H9 (cell line): ENCODE measurements around the gene SCD5. TPM values are rescaled to one million over a fixed set of nuclear protein-coding genes. Genes with fewer than 3 reads are reported as not detected.

Experiments used
- DNase-seq: peaks from one replicate; pipeline ENCODE4 v3.0.0-alpha.2; 2017
- H2AFZ ChIP-seq: one replicate; pipeline ENCODE4 v1.6.1; 2013; ENCODE audit warnings: mild to moderate bottlenecking, low read length, control low read depth, moderate library complexity
- H2AK5ac ChIP-seq: 2 replicates; pipeline ENCODE4 v1.6.1; 2013; ENCODE audit warnings: low read length, control low read depth, mixed read lengths; ENCODE audit not compliant: insufficient read length
- H2BK120ac ChIP-seq: one replicate; pipeline ENCODE4 v1.6.1; 2013; ENCODE audit warnings: low read depth, mild to moderate bottlenecking, low read length, control low read depth, inconsistent platforms; ENCODE audit not compliant: poor library complexity, severe bottlenecking
- H2BK12ac ChIP-seq: 2 replicates; pipeline ENCODE4 v1.6.1; 2013; ENCODE audit warnings: low read length, control low read depth, mixed read lengths, low read depth; ENCODE audit not compliant: insufficient read length
- H2BK15ac ChIP-seq: 2 replicates; pipeline ENCODE4 v1.6.1; 2013; ENCODE audit warnings: low read depth, low read length, control low read depth
- H2BK20ac ChIP-seq: one replicate; pipeline ENCODE4 v1.6.1; 2013; ENCODE audit warnings: low read depth, mild to moderate bottlenecking, low read length, control low read depth, inconsistent platforms; ENCODE audit not compliant: poor library complexity, severe bottlenecking
- H2BK5ac ChIP-seq: 2 replicates; pipeline ENCODE4 v1.6.1; 2013; ENCODE audit warnings: low read length, control low read depth, mixed read lengths; ENCODE audit not compliant: insufficient read length
- H3K14ac ChIP-seq: 2 replicates; pipeline ENCODE4 v1.6.1; 2013; ENCODE audit warnings: low read length, control low read depth; ENCODE audit not compliant: insufficient read depth
- H3K18ac ChIP-seq: 2 replicates; pipeline ENCODE4 v1.6.1; 2013; ENCODE audit warnings: low read depth, mild to moderate bottlenecking, mixed read lengths, low read length, control low read depth; ENCODE audit not compliant: insufficient read length
- H3K23ac ChIP-seq: 2 replicates; pipeline ENCODE4 v1.6.1; 2013; ENCODE audit warnings: low read length, control low read depth, mixed read lengths, low read depth; ENCODE audit not compliant: insufficient read length
- H3K23me2 ChIP-seq: 2 replicates; pipeline ENCODE4 v1.6.1; 2013; ENCODE audit warnings: low read depth, mild to moderate bottlenecking, mixed read lengths, low read length, control low read depth; ENCODE audit not compliant: insufficient read length, poor library complexity, severe bottlenecking
- H3K27ac ChIP-seq: 2 replicates; pipeline ENCODE4 v1.5.1; 2013; ENCODE audit warnings: low read length, control low read depth, mixed read lengths, low read depth; ENCODE audit not compliant: insufficient read length
- H3K27me3 ChIP-seq: 2 replicates; pipeline ENCODE4 v1.6.1; 2013; ENCODE audit warnings: low read length, control low read depth, inconsistent platforms; ENCODE audit not compliant: insufficient read depth
- H3K4ac ChIP-seq: 2 replicates; pipeline ENCODE4 v1.6.1; 2013; ENCODE audit warnings: low read depth, mild to moderate bottlenecking, control low read depth, inconsistent platforms, low read length, moderate library complexity
- H3K4me1 ChIP-seq: 2 replicates; pipeline ENCODE4 v1.6.1; 2013; ENCODE audit warnings: low read length, control low read depth, inconsistent platforms; ENCODE audit not compliant: insufficient read depth
- H3K4me2 ChIP-seq: 2 replicates; pipeline ENCODE4 v1.6.1; 2013; ENCODE audit warnings: low read length, control low read depth, mixed read lengths; ENCODE audit not compliant: insufficient read length, insufficient read depth
- H3K56ac ChIP-seq: 2 replicates; pipeline ENCODE4 v1.6.1; 2013; ENCODE audit warnings: low read depth, mild to moderate bottlenecking, mixed read lengths, low read length, control low read depth; ENCODE audit not compliant: insufficient read length
- H3K79me1 ChIP-seq: 2 replicates; pipeline ENCODE4 v1.6.1; 2013; ENCODE audit warnings: low read depth, mild to moderate bottlenecking, moderate library complexity, low read length, control low read depth, inconsistent platforms; ENCODE audit not compliant: insufficient read depth, poor library complexity, severe bottlenecking
- H3K79me2 ChIP-seq: 2 replicates; pipeline ENCODE4 v1.6.1; 2013; ENCODE audit warnings: low read length, control low read depth, inconsistent platforms; ENCODE audit not compliant: insufficient read depth
- H3K9ac ChIP-seq: 2 replicates; pipeline ENCODE4 v1.6.1; 2013; ENCODE audit warnings: low read length, control low read depth, mixed read lengths; ENCODE audit not compliant: insufficient read length; ENCODE audit errors: extremely low read depth
- H3K9me3 ChIP-seq: one replicate; pipeline ENCODE4 v1.6.1; 2013; ENCODE audit warnings: low read depth, low read length, inconsistent platforms; ENCODE audit not compliant: control insufficient read depth
- H3T11ph ChIP-seq: one replicate; pipeline ENCODE4 v1.6.1; 2013; ENCODE audit warnings: mild to moderate bottlenecking, low read length, control low read depth, inconsistent platforms
- H4K20me1 ChIP-seq: one replicate; pipeline ENCODE4 v1.6.1; 2013; ENCODE audit not compliant: control insufficient read depth, insufficient read length, insufficient read depth
- H4K5ac ChIP-seq: 2 replicates; pipeline ENCODE4 v1.6.1; 2013; ENCODE audit warnings: low read depth, mild to moderate bottlenecking, mixed read lengths, low read length, control low read depth; ENCODE audit not compliant: insufficient read length
- H4K8ac ChIP-seq: replicated peaks from 2 replicates; pipeline ENCODE4 v1.6.1; 2013; ENCODE audit warnings: low read length, control low read depth, mixed read lengths, low read depth; ENCODE audit not compliant: insufficient read length
- H4K91ac ChIP-seq: 2 replicates; pipeline ENCODE4 v1.6.1; 2013; ENCODE audit warnings: low read depth, mild to moderate bottlenecking, moderate library complexity, mixed read lengths, low read length, control low read depth; ENCODE audit not compliant: insufficient read length
- H3K27ac Mint-ChIP-seq, 3 experiments: 2 replicates in 2 of 3; 3 replicates in 1 of 3; pipeline ENCODE4 v1.8.0; 2020 to 2021; ENCODE audit warnings: mixed read lengths in 3 of 3, mild to moderate bottlenecking in 1 of 3, moderate library complexity in 1 of 3
- H3K27me3 Mint-ChIP-seq: 2 replicates; pipeline ENCODE4 v1.8.0; 2021; ENCODE audit warnings: low read depth, mild to moderate bottlenecking, moderate library complexity, mixed read lengths
- H3K36me3 Mint-ChIP-seq, 3 experiments: 2 replicates in 2 of 3; 3 replicates in 1 of 3; pipeline ENCODE4 v1.8.0; 2020 to 2021; ENCODE audit warnings: low read depth in 3 of 3, mixed read lengths in 3 of 3; ENCODE audit not compliant: insufficient read depth in 1 of 3
- H3K4me1 Mint-ChIP-seq, 2 experiments: 2 replicates each; pipeline ENCODE4 v1.8.0; 2020; ENCODE audit warnings: mixed read lengths in 2 of 2
- H3K4me3 Mint-ChIP-seq, 2 experiments: 2 replicates in 1 of 2; 3 replicates in 1 of 2; pipeline ENCODE4 v1.8.0; 2020 to 2021; ENCODE audit warnings: mild to moderate bottlenecking in 2 of 2, mixed read lengths in 2 of 2, moderate library complexity in 1 of 2
- H3K9me3 Mint-ChIP-seq, 2 experiments: 2 replicates in 1 of 2; 3 replicates in 1 of 2; pipeline ENCODE4 v1.8.0; 2020; ENCODE audit warnings: mild to moderate bottlenecking in 2 of 2, mixed read lengths in 2 of 2, moderate library complexity in 1 of 2
- CTCF ChIP-seq: fragments of 200-600 bp; sonication (generic); conservative IDR thresholded peaks from 3 replicates; pipeline ENCODE4 v1.8.0; 2021; ENCODE audit warnings: antibody characterized with exemption, mild to moderate bottlenecking
- WGBS: extraction: QIAGEN DNeasy Blood & Tissue Kit; methylation state at CpG from one replicate; pipeline ENCODE4 v1.1.7; 2013; ENCODE audit warnings: missing lambda C conversion rate, low lambda C conversion rate, mixed read lengths; ENCODE audit not compliant: insufficient read length; ENCODE audit errors: extremely low coverage; 5-methylcytosine and 5-hydroxymethylcytosine counted together
- total RNA-seq: library from RNA; stranded (reverse); gene quantifications from 2 replicates; pipeline ENCODE4 v1.2.1, GENCODE V29; 2021

Gene SCD5
- total RNA-seq, 1 experiment from 2014 or later: 0.68 TPM

GRCh38 chr4:82820689-82821088 is 22.1 kb upstream of the SCD5 start:
- H3K9me3 ChIP-seq: no peaks in the 10 kb centered on the region
- Mint-ChIP-seq H3K9me3 (no peaks in the 10 kb centered on the region), H3K36me3 (peaks cover 30 to 76% (median 63%) of the 10 kb centered on the region in 3 experiments), H3K4me1 (no peaks in the 10 kb centered on the region), H3K27ac (no peak overlapping the region), H3K27me3 (peaks cover 4% of the 10 kb centered on the region; the same call in 1 of the 2 replicates), H3K4me3 (no peak overlapping the region)
- no peaks in the 10 kb centered on the region for H3K27me3 ChIP-seq
- H3K23ac ChIP-seq: no peak overlapping the region
- H3K23me2 ChIP-seq: no peaks in the 10 kb centered on the region
- H4K91ac ChIP-seq: no peak overlapping the region
- no peak overlapping the region for H3T11ph ChIP-seq
- no peak overlapping the region for H3K56ac ChIP-seq
- no peak overlapping the region for H3K4ac ChIP-seq
- H2AFZ ChIP-seq: no peak overlapping the region
- WGBS: no CpG with 5 or more reads among the region's 2 CpGs
- no peak overlapping the region for H4K5ac ChIP-seq
- H3K14ac ChIP-seq: no peak overlapping the region
- H3K79me1 ChIP-seq: no peaks in the 10 kb centered on the region
- H4K20me1 ChIP-seq: no peaks in the 10 kb centered on the region
- no peak overlapping the region for H2BK15ac ChIP-seq
- no peak for TF ChIP-seq CTCF
- H2BK120ac ChIP-seq: no peak overlapping the region
- no peak overlapping the region for H2AK5ac ChIP-seq
- no peak overlapping the region for H2BK20ac ChIP-seq
- H2BK5ac ChIP-seq: no peak overlapping the region
- H3K18ac ChIP-seq: no peak overlapping the region
- DNase-seq: no peak
- H3K79me2 ChIP-seq: no peaks in the 10 kb centered on the region
- H4K8ac ChIP-seq: no peak overlapping the region
- H3K4me1 ChIP-seq: no peaks in the 10 kb centered on the region
- no peak overlapping the region for H3K27ac ChIP-seq
- no peak overlapping the region for H2BK12ac ChIP-seq
- H3K9ac ChIP-seq: no peak overlapping the region
- H3K4me2 ChIP-seq: no peak overlapping the region
